Panc1 (cell line): ENCODE results near the gene DNPH1. TPM values are rescaled to one million over a fixed set of nuclear protein-coding genes. Genes with fewer than 3 reads are reported as not detected.

Source experiments
- ATAC-seq: fragments of 200-7000 bp; cut with Tn5 transposase; 2 replicates; pipeline ENCODE4 v1.9.1; 2020; ENCODE audit warnings: mild to moderate bottlenecking, moderate library complexity
- BruUV-seq: library from RNA; stranded (reverse); fragments of 400-500 nt; replicated peaks from 2 replicates; lab custom pipeline; 2021; lab: Mats Ljungman, UMichigan
- CTCF ChIA-PET: fragments of 300-600 bp; sonication (Branson Sonifier 250); formaldehyde crosslinking; loops from one replicate; lab custom pipeline; 2022; ENCODE audit warnings: antibody characterized with exemption; lab: Charles Lee
- POLR2A ChIA-PET: fragments of 300-600 bp; sonication (Branson Sonifier 250); formaldehyde crosslinking; loops from one replicate; lab custom pipeline; 2022; ENCODE audit warnings: antibody characterized with exemption; lab: Charles Lee
- DNase-seq: peaks from one replicate; pipeline ENCODE4 v3.0.0-alpha.2; 2010; ENCODE audit warnings: low read depth, low spot score
- H3K27ac ChIP-seq: 2 replicates; pipeline ENCODE4 v1.5.1; 2011; ENCODE audit warnings: mild to moderate bottlenecking, low read length, inconsistent platforms
- H3K27me3 ChIP-seq: fragments of 200-500 bp; sonication (Bioruptor generic); 2 replicates; pipeline ENCODE4 v1.6.0; 2014; ENCODE audit warnings: low read length, inconsistent platforms; ENCODE audit not compliant: control insufficient read depth, insufficient read depth
- H3K36me3 ChIP-seq: fragments of 200-500 bp; sonication (Bioruptor generic); 2 replicates; pipeline ENCODE4 v1.5.1; 2014; ENCODE audit warnings: inconsistent platforms, mild to moderate bottlenecking, low read length, moderate library complexity; ENCODE audit not compliant: control insufficient read depth, insufficient read depth
- H3K4me1 ChIP-seq: 2 replicates; pipeline ENCODE4 v1.5.1; 2011; ENCODE audit warnings: inconsistent platforms, mild to moderate bottlenecking, low read length, moderate library complexity; ENCODE audit not compliant: control insufficient read depth, insufficient read depth
- H3K4me3 ChIP-seq, 2 experiments: 2 replicates each; pipeline ENCODE4 v1.5.1; 2011 to 2012; ENCODE audit warnings: low read depth in 2 of 2, low read length in 2 of 2, mild to moderate bottlenecking in 2 of 2, inconsistent platforms in 1 of 2, moderate library complexity in 1 of 2
- H3K9me3 ChIP-seq: fragments of 200-500 bp; sonication (Bioruptor generic); 2 replicates; pipeline ENCODE4 v1.5.1; 2014; ENCODE audit warnings: low read depth, mild to moderate bottlenecking, inconsistent platforms, low read length, moderate library complexity; ENCODE audit not compliant: control insufficient read depth, insufficient read depth
- POLR2AphosphoS5 ChIP-seq: IDR thresholded peaks from 2 replicates; pipeline ENCODE4 v1.6.1; 2012; ENCODE audit warnings: mild to moderate bottlenecking, low read depth, low read length, moderate library complexity
- SIN3A ChIP-seq: IDR thresholded peaks from 2 replicates; pipeline ENCODE4 v1.6.1; 2012; ENCODE audit warnings: low read depth, mild to moderate bottlenecking, low read length, moderate library complexity, borderline replicate concordance; ENCODE audit not compliant: insufficient read depth
- TCF7L2 ChIP-seq: IDR thresholded peaks from 2 replicates; pipeline ENCODE4 v1.6.1; 2011; ENCODE audit warnings: mild to moderate bottlenecking, low read depth, low read length, inconsistent platforms
- in situ Hi-C: cut with HindIII; loops from 2 replicates; pipeline ENCODE4 v1.10.0; 2016; ENCODE audit warnings: low sequenced_read_pairs, low pct_unique_long_range_greater_than_20kb
- intact Hi-C: fragments of 100-400 bp; cut with micrococcal nuclease; formaldehyde crosslinking; loops from one replicate; pipeline ENCODE4 v1.10.0; 2022; ENCODE audit not compliant: unreplicated experiment
- total RNA-seq: library from RNA; stranded (reverse); gene quantifications from one replicate; pipeline ENCODE4 v1.2.1, GENCODE V29; 2021; ENCODE audit not compliant: unreplicated experiment
- TF ChIP-seq, protein P1 (sequence below), 2 experiments: IDR thresholded peaks; 2 replicates each; pipeline ENCODE4 v1.6.1; 2011 to 2012; ENCODE audit warnings: low read depth in 2 of 2, control low read depth in 1 of 2, low read length in 1 of 2, mild to moderate bottlenecking in 1 of 2, moderate library complexity in 1 of 2; ENCODE audit not compliant: insufficient read depth in 1 of 2
- TF ChIP-seq, protein P2 (sequence below): fragments of 450-650 bp; IDR thresholded peaks from 2 replicates; pipeline ENCODE4 v1.5.1; 2017; ENCODE audit warnings: mild to moderate bottlenecking

The DNPH1 gene
- total RNA-seq, 1 experiment from 2014 or later, result 67.3 TPM

DNA sequence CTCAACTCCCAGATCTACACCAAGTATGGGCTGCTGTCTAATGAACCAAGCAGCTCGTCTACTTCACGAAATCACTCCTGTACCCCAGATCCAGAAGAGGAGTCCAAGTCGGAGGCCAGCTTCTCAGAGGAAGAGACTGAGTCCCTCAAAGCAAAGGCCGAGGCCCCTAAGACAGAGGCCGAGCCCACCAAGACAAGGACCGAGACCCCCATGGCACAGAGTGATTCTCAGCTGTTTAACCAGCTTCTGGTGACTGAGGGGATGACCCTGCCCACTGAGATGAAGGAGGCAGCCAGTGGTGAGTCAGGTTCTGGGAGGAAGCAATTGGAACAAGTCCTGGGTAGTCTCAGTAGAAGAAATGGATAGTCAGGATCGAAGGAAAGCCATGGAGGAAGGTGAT lies 41.5 kb downstream of the DNPH1 start:
- Histone ChIP-seq H3K9me3 (no peaks in the 10 kb centered on the region), H3K4me3 (no peak overlapping the region), H3K4me1 (peaks cover 6% of the 10 kb centered on the region), H3K27me3 (no peaks in the 10 kb centered on the region), H3K27ac (no peak overlapping the region), H3K36me3 (peaks cover 6% of the 10 kb centered on the region; the same call in 1 of the 2 replicates)
- no TSS peak for BruUV-seq
- no peak for DNase-seq
- intact Hi-C loops (no loop called here), in situ Hi-C loops (no loop called here)
- TF ChIP-seq POLR2AphosphoS5 (no peak), SIN3A (no peak), TCF7L2 (no peak)
- TF ChIP-seq, protein P1, sequence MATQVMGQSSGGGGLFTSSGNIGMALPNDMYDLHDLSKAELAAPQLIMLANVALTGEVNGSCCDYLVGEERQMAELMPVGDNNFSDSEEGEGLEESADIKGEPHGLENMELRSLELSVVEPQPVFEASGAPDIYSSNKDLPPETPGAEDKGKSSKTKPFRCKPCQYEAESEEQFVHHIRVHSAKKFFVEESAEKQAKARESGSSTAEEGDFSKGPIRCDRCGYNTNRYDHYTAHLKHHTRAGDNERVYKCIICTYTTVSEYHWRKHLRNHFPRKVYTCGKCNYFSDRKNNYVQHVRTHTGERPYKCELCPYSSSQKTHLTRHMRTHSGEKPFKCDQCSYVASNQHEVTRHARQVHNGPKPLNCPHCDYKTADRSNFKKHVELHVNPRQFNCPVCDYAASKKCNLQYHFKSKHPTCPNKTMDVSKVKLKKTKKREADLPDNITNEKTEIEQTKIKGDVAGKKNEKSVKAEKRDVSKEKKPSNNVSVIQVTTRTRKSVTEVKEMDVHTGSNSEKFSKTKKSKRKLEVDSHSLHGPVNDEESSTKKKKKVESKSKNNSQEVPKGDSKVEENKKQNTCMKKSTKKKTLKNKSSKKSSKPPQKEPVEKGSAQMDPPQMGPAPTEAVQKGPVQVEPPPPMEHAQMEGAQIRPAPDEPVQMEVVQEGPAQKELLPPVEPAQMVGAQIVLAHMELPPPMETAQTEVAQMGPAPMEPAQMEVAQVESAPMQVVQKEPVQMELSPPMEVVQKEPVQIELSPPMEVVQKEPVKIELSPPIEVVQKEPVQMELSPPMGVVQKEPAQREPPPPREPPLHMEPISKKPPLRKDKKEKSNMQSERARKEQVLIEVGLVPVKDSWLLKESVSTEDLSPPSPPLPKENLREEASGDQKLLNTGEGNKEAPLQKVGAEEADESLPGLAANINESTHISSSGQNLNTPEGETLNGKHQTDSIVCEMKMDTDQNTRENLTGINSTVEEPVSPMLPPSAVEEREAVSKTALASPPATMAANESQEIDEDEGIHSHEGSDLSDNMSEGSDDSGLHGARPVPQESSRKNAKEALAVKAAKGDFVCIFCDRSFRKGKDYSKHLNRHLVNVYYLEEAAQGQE (IDR thresholded peaks at IDR 0.05; ENCODE audit: insufficient read depth in 1 of 2, low read depth in 2 of 2, low read length in 1 of 2), result no peak
- TF ChIP-seq, protein P2, sequence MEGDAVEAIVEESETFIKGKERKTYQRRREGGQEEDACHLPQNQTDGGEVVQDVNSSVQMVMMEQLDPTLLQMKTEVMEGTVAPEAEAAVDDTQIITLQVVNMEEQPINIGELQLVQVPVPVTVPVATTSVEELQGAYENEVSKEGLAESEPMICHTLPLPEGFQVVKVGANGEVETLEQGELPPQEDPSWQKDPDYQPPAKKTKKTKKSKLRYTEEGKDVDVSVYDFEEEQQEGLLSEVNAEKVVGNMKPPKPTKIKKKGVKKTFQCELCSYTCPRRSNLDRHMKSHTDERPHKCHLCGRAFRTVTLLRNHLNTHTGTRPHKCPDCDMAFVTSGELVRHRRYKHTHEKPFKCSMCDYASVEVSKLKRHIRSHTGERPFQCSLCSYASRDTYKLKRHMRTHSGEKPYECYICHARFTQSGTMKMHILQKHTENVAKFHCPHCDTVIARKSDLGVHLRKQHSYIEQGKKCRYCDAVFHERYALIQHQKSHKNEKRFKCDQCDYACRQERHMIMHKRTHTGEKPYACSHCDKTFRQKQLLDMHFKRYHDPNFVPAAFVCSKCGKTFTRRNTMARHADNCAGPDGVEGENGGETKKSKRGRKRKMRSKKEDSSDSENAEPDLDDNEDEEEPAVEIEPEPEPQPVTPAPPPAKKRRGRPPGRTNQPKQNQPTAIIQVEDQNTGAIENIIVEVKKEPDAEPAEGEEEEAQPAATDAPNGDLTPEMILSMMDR, result no peak
- ATAC-seq, result no peak
- CTCF ChIA-PET, result no interaction called here
- POLR2A ChIA-PET, result no interaction called here

DNA sequence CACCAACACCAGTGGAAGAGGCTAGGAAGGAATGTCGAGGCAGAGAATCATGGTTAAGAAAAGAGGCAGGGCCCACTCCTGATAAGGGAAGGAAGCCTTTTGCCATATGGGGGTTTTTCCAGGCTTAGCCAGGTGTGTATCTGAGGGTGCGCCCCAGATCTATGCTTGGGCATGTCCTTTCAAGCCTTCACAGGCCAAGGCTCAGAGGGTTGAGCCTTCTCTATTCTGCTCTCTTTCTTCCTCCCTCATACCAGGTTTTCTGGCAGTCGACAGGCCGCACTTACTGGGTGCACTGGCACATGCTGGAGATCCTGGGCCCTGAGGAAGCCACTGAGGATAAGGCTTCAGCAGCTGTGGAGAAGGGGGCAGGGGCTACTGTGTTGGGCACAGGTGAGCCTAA lies 42.6 kb downstream of the DNPH1 start:
- Histone ChIP-seq H3K27ac (no peak overlapping the region), H3K9me3 (no peaks in the 10 kb centered on the region), H3K4me1 (peaks cover 9% of the 10 kb centered on the region), H3K4me3 (no peak overlapping the region), H3K27me3 (no peaks in the 10 kb centered on the region), H3K36me3 (peaks cover 8% of the 10 kb centered on the region; the same call in 1 of the 2 replicates)
- intact Hi-C loops, result no loop called here
- ATAC-seq (no peak), DNase-seq (no peak)
- no peak for TF ChIP-seq SIN3A
- CTCF ChIA-PET, result no interaction called here
- POLR2A ChIA-PET, result no interaction called here
- no TSS peak for BruUV-seq
- in situ Hi-C loops, result no loop called here

DNA sequence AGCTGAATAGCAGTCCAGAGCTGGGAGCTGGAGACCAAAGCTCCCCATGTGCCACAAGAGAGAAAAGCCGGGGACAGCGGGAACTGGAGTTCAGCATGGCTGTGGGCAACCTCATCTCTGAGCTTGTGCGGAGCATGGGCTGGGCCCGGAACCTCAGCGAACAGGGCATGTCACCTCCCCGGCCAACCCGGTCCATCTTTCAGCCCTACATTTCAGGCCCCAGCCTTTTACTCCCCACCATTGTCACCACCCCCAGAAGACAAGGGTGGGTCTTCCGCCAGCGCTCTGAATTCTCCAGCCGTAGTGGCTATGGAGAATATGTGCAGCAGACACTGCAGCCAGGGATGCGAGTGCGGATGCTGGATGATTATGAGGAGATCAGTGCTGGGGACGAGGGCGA lies 43.3 kb downstream of the DNPH1 start:
- intact Hi-C loops (no loop called here), in situ Hi-C loops (no loop called here)
- Histone ChIP-seq H3K27ac (no peak overlapping the region), H3K9me3 (no peaks in the 10 kb centered on the region), H3K4me1 (peaks cover 16% of the 10 kb centered on the region), H3K36me3 (peaks cover 8% of the 10 kb centered on the region; the same call in 1 of the 2 replicates), H3K27me3 (no peaks in the 10 kb centered on the region), H3K4me3 (no peak overlapping the region)
- DNase-seq, result no peak
- CTCF ChIA-PET, result no interaction called here
- POLR2A ChIA-PET, result no interaction called here
- no peak for ATAC-seq
- TF ChIP-seq POLR2AphosphoS5, result no peak
- TF ChIP-seq, protein P1 (IDR thresholded peaks at IDR 0.05; ENCODE audit: insufficient read depth in 1 of 2, low read depth in 2 of 2, low read length in 1 of 2), result no peak
- TF ChIP-seq SIN3A, result no peak
- BruUV-seq, result no TSS peak
